HL-60 (cell line): Measurements from ENCODE around the gene ZPR1.

Experiments
- CTCF ChIP-seq: IDR thresholded peaks from one replicate; pipeline ENCODE4 v1.5.1; 2011; ENCODE audit warnings: low read length, control low read depth, inconsistent platforms; ENCODE audit not compliant: insufficient read depth
- GABPA ChIP-seq: IDR thresholded peaks from 2 replicates; pipeline ENCODE4 v1.6.1; 2012; ENCODE audit warnings: low read depth
- POLR2AphosphoS5 ChIP-seq: IDR thresholded peaks from 2 replicates; pipeline ENCODE4 v1.6.1; 2012; ENCODE audit warnings: low read depth
- REST ChIP-seq: IDR thresholded peaks from 2 replicates; pipeline ENCODE4 v1.6.1; 2012; ENCODE audit warnings: low read depth; ENCODE audit not compliant: insufficient replicate concordance
- SPI1 ChIP-seq: IDR thresholded peaks from 2 replicates; pipeline ENCODE4 v1.6.1; 2012; ENCODE audit warnings: low read depth, mild to moderate bottlenecking, borderline replicate concordance

- no peak for TF ChIP-seq GABPA
- TF ChIP-seq CTCF, result no peak
- TF ChIP-seq POLR2AphosphoS5, result no peak
- TF ChIP-seq SPI1, result no peak
- TF ChIP-seq REST, result no peak
Observed at GRCh38 chr11:116813170-116813569, 25.3 kb upstream of the ZPR1 start.
